ENCODE data around the gene CLDN8. TPM values are rescaled to one million over a fixed set of nuclear protein-coding genes. Genes with fewer than 3 reads are reported as not detected.

Gene CLDN8
- total RNA-seq, result not detected in 2 replicates

GRCh38 chr21:30216041-30216723, at the start of gene CLDN8:
CLDN8 (minus strand) TSS chr21:30216097; CDS start chr21:30215925, 172 bp downstream.

GRCh38 chr21:30166705-30167104, 49.2 kb downstream of the CLDN8 start, which contains the start of gene CLDN17:
CLDN17 (minus strand) TSS chr21:30166805; CDS start chr21:30166617, 188 bp downstream.

Other genes starting within 250 kb of the CLDN8 start
- not detected in 2 replicates for gene CLDN17, start 49.3 kb downstream of the CLDN8 start, total RNA-seq
- gene KRTAP24-1, start 66.9 kb upstream of the CLDN8 start, total RNA-seq, result not detected in 2 replicates
- not detected in 2 replicates for gene KRTAP25-1, start 73.4 kb upstream of the CLDN8 start, total RNA-seq
- gene KRTAP26-1, start 104.2 kb upstream of the CLDN8 start, total RNA-seq, result not detected in 2 replicates
- not detected in 2 replicates for gene KRTAP27-1, start 121.6 kb upstream of the CLDN8 start, total RNA-seq
- gene KRTAP23-1, start 132.5 kb upstream of the CLDN8 start, total RNA-seq, result not detected in 2 replicates
- gene KRTAP13-2, start 156.2 kb upstream of the CLDN8 start, total RNA-seq, result not detected in 2 replicates
- gene KRTAP13-1, start 179.9 kb upstream of the CLDN8 start, total RNA-seq, result not detected in 2 replicates
- not detected in 2 replicates for gene KRTAP13-3, start 209.8 kb upstream of the CLDN8 start, total RNA-seq
- gene KRTAP13-4, start 214.1 kb upstream of the CLDN8 start, total RNA-seq, result not detected in 2 replicates
- not detected in 2 replicates for gene KRTAP15-1, start 224.2 kb upstream of the CLDN8 start, total RNA-seq

Measured in uterine smooth muscle cell (primary cell).